GM23248 (cell line): ENCODE measurements around the gene NUP214.

Experiments
- EZH2 ChIP-seq: fragments of 200-600 bp; sonication (generic); IDR thresholded peaks from 2 replicates; pipeline ENCODE4 v1.6.1; 2018; ENCODE audit warnings: antibody characterized with exemption, mild to moderate bottlenecking; ENCODE audit not compliant: insufficient read depth, poor library complexity, severe bottlenecking
- EZH2phosphoT487 ChIP-seq: fragments of 200-600 bp; sonication (generic); IDR thresholded peaks from 2 replicates; pipeline ENCODE4 v1.6.1; 2018; ENCODE audit warnings: antibody characterized with exemption, moderate library complexity, mild to moderate bottlenecking, low read depth; ENCODE audit not compliant: insufficient read depth

DNA sequence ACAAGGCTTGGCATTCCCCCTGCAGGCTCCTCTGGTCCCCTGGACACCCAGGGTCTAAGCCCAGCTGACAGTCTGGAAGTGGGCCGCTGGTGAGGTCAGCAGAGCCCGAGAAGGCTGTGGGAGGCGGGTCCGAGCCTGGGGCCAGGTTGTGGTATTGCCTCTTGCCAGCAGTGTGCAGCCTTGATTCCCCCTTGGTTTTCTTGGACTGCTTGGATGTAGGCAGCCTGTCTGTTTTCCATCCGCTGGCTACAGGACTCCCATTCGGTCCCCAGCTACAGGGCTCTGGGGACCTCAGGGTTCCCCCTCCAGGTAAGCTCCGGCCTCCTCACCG, 27.5 kb upstream of the NUP214 start:
- no peak for TF ChIP-seq EZH2
- no peak for TF ChIP-seq EZH2phosphoT487
